SK-N-SH (cell line): ENCODE results near the gene MAGI2.

ENCODE experiments used
- CHD2 ChIP-seq: fragments of 150-350 bp; IDR thresholded peaks from 2 replicates; pipeline ENCODE4 v1.6.1; 2018; ENCODE audit warnings: low read length; ENCODE audit not compliant: partially characterized antibody
- POLR2AphosphoS5 ChIP-seq: IDR thresholded peaks from 2 replicates; pipeline ENCODE4 v1.6.1; 2012; ENCODE audit warnings: low read depth, low read length
- TAF1 ChIP-seq: IDR thresholded peaks from 2 replicates; pipeline ENCODE4 v1.6.1; 2012; ENCODE audit warnings: low read depth, mild to moderate bottlenecking, low read length, moderate library complexity, borderline replicate concordance
- TF ChIP-seq, protein P1 (sequence below): fragments of 200-600 bp; sonication (generic); IDR thresholded peaks from 2 replicates; pipeline ENCODE4 v1.6.1; 2017; ENCODE audit warnings: antibody characterized with exemption, mild to moderate bottlenecking, moderate library complexity
- TF ChIP-seq, protein P2 (sequence below): IDR thresholded peaks from 2 replicates; pipeline ENCODE4 v1.4.0; 2012; ENCODE audit warnings: low read depth, borderline replicate concordance

DNA sequence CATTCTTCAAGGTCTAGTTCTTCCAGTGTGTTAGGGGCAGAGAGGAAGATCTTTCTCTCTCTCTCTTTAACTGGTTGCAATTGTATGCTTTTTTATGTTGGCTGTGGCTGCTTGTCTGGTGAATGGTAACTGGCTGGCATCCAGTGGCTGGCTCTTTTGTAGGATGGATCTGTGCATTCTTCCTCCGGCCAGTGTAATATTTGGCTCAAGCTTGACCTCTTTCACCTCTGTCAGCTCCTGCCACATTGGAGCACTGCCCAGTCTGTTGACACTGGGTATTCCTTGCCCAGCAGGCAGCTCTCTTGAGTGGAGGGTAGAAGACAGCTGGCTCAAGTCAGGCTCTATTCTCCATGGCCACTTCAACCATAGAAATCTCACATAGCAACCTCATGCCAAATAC, 1126.6 kb downstream of the MAGI2 start:
- peak; percentile 41; the same call in 1 of the 2 replicates for TF ChIP-seq POLR2AphosphoS5
- TF ChIP-seq, protein P1, sequence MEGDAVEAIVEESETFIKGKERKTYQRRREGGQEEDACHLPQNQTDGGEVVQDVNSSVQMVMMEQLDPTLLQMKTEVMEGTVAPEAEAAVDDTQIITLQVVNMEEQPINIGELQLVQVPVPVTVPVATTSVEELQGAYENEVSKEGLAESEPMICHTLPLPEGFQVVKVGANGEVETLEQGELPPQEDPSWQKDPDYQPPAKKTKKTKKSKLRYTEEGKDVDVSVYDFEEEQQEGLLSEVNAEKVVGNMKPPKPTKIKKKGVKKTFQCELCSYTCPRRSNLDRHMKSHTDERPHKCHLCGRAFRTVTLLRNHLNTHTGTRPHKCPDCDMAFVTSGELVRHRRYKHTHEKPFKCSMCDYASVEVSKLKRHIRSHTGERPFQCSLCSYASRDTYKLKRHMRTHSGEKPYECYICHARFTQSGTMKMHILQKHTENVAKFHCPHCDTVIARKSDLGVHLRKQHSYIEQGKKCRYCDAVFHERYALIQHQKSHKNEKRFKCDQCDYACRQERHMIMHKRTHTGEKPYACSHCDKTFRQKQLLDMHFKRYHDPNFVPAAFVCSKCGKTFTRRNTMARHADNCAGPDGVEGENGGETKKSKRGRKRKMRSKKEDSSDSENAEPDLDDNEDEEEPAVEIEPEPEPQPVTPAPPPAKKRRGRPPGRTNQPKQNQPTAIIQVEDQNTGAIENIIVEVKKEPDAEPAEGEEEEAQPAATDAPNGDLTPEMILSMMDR = no peak
- TF ChIP-seq, protein P2, sequence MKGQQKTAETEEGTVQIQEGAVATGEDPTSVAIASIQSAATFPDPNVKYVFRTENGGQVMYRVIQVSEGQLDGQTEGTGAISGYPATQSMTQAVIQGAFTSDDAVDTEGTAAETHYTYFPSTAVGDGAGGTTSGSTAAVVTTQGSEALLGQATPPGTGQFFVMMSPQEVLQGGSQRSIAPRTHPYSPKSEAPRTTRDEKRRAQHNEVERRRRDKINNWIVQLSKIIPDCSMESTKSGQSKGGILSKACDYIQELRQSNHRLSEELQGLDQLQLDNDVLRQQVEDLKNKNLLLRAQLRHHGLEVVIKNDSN = no peak
- no peak for TF ChIP-seq CHD2
- no peak for TF ChIP-seq TAF1
